ENCODE measurements around the gene TBC1D3B. TPM values are rescaled to one million over a fixed set of nuclear protein-coding genes. Genes with fewer than 3 reads are reported as not detected.
"Not testable (repeated sequence)": the region's sequence is repeated elsewhere in the genome, so short reads cannot be mapped to it uniquely, and the experiment has no call there.

TBC1D3B gene
- polyA plus RNA-seq, 5 donors = 11.0 to 23.4 (median 17.4) TPM

DNA sequence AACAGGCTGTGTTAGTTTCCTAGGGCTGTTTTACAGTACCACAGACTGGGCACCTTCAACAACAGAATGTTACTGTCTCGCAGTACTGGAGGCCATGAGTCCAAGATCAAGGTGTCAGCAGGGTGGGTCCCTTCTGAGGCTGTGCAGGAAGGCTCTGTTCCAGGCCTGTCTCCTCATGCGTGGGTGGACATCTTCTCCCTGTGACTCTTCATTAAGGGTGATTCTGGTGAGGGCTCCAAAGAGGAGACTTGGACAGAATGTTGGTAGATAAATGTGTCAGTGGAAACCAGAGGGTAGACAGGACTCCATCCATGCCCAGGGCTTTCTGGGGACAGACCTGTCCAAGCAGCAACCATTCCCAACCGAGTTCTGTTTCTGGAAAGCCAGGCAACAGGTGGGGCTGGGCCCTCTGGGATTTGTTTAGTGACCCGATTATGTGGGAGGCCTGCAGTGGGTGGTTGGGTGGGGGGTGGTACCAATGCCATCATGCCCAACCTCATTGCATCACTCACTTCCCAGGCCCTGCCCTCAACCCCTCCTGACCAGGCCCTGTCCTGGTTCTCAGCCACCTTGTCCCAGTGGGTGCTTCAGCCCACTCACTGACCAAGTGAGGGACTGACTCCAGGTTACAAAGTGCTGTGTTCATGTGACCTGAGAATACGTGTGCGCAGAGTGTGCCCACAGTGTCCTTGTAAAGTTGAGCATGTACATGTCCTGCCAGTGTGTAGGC lies 5.2 kb upstream of the TBC1D3B start:
- not testable (repeated sequence) for DNase-seq

DNA sequence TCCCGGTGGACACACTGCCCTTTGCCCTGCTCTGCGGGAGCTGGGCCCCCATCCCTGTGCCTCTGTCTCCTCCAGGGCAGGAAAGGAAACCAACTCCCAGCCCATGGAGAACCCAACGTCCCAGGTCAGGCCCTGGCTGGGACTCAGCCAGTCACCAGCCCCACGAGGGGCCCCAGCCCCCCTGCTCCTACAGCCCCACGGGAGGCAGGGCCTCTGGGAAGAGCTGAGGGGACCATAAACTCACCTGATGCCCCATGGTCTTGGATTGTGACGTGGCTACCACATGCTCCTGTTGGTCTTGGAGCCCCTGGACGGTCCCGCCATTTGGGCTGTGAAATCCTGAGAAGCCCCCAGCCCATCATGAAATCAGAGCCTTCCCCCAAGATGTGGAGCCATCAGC lies 7.6 kb downstream of the TBC1D3B start:
- not testable (repeated sequence) for DNase-seq

DNA sequence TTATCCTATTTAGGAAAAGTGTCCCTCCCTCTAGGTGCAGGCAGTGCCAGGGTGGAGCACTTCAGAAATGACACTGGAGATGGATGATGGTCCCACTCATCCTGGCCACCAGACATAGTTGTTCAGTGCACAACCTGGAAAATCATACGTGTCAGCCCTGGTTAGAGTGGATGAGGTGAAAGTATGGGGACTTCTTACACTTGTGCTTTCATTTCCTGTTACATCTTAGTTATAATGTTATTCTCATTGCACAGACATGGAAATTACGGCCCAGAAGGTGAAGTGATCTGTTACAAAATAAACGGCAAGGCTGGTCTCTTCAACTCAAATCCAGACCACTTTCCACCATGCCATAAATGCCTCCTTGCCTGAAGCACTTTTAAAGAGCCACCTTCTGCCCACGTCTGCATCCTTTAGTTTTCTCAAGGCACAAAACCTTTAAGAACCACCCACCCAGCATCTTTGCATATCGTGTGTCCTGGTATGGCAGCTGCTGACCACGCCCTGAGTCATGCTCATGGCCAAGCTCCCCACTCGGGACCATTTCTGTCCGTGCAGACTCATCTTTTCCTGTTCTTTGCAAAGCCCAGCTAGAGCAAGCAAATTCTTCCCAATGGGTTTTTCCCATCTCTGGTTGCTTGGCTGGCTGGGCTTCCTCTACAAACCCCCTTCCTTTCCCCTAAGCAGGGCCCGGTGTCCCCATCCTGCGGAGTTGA lies 22.4 kb downstream of the TBC1D3B start:
- DNase-seq = no peak

DNA sequence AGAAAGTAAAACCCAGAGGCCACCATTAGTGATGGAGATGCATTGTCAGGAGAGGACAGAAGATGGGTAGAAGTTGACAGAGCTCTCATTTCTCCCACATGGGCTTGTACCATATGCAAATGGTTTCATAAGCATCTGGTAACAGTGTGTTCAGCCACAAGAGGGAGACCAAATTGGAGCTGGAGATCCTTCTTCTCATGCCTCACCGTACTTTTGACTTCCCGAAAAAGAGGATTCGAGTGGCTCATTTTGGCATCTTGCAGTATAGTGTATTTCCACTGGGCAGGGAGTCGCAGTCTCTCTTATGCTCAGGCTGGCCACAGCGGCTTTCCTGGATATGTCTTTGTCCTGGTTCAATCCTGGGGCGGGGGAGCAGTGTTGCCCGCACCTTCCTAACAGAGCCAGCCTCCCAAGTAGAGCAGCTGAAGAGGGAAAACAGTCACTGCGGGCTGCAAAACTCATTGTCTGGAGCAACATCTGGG lies 23.8 kb downstream of the TBC1D3B start:
- DNase-seq = no peak

DNA sequence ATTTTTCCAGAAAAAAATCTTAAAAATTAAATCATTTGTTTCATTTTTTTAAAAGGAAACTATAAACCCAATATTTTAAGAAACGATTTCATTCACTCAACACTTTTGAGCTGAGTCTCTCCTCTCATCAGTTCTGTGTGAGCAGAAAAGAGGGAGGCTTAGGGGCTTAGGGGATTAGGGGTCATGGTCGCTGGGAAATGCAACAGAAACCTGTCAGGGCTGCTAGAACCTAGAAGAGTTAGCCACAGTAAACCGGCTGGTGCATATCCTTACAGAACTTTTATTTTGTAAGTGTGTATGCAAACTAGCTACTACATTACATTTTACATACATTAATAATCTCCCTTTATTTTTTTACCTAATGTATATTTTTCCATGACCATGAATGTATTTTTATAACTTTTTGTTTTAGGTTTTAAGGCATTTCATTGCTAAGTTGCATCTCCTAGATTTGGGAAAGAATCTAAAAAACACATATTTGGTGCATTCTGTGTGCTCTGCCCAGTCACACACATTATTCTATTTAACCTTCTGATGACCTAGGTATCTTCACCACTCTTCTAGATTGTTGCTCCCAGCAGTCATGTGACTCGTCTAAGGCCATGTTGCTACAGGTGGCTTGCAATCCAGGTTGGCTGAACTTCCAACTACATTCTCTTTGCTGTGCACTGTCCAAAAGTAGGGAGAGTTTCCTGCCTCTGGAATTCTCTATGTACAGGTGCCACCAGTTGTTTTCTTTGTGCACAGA lies 24.4 kb downstream of the TBC1D3B start:
- DNase-seq = no peak

DNA sequence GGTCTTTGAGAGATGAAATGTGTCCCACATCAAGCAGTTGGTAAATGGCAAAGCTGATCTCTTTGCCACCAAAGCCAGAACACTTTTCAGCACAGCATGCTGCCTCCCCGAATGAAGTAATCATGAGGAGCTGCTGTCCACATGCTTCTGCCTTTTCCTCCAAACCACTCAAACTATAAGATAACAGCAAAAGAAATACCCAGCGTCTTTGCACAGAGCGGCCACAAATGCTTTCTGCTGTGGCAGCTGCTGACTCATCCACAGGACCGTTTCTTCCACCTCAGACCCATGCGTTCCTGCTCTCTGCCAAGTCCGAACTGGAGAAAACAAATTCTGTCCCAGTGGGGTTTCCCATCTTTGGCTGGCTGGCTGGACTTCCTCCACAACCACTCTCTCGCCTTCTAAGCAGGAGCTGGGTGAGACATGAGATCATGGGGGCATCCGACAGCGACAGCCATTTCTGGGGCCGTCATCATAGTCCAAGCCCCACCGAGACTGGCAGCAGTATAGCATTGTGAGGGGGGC lies 27.1 kb downstream of the TBC1D3B start:
- DNase-seq = no peak

DNA sequence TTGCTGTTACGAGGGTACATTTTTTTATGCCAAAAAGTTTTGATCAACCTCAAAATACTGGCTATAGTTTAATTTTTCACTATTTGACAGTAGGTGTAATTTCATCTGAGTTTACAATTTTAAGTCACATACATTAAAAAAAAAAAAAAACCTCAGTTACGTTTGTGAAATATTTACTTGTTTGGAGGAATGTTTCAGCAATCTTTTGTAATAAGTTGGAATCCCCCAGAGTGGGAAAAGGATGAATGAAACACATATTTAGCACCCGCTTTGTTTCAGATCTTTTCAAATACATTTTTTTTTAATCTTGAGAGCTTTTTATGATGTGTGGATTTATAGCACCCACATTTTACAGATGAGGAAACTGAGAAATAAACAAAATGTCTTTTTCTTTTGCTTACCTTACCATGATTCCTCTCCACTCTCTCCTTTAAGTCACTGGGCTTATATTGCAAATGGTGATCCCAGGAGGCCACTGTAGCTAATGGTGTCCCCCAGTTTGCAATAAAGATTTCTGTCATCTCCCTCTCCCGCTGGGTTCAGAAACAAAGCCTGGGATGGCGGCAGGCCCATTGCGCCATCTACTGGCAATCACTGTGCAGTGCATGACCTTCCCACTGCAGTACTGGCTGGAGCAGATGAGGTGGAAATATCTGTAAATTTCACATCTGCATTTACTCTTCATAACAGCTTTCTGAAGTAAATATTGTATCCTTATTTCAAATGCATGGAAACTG lies 27.7 kb downstream of the TBC1D3B start:
- DNase-seq = peak; percentile 46 to 57

DNA sequence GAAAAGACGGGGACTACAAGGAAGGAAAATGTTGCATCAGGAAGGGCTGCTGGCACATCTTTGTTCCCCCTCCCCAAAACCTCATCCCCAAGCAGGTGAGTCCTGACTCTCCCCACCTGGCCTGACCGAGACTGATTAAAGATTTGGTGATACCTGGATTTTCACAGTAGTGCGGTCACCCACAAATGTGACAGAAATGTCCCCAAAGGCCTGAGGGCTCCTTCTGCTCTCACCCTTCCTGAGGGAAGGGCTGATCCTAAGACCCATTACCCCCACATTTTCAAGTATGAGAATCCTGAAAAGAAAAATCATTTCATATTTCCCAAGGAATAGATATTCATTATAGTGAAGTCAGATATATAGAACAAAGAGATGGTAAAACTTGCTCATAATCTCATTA lies 28.8 kb downstream of the TBC1D3B start:
- no peak for DNase-seq

DNA sequence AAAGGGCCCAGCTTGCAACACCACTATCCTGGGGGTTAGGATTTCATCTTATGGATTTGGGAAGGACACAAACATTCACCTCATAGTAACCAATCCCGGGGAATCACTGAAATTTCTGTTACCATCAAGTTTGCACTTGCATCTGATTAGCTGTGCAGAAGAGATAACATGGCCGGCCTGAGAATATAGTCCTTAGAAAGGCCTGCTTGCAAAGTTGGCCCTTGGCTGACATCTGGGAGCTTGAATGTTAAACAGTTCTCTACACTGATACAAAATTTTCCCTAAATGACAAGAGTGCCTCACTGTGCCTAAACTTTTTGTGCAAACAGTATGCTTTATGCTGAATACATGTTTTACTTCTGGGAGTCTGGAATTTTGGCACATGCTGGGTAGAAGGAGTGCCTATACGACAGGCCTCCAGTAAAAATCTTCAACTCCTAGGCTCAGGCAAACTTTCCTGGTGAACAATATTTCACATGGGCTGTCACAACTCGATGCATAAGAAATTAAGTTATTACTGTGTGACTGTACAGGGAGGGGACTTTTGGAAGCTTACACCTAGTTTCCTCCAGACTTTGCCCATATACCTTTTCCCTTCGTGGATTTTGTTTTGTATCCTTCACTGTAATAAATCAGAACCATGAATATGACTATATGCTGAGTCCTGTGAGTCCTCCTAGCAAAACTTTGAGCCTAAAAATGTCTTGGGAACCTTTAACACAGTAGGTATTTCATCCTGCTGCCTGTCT lies 31.3 kb downstream of the TBC1D3B start:
- DNase-seq = no peak

DNA sequence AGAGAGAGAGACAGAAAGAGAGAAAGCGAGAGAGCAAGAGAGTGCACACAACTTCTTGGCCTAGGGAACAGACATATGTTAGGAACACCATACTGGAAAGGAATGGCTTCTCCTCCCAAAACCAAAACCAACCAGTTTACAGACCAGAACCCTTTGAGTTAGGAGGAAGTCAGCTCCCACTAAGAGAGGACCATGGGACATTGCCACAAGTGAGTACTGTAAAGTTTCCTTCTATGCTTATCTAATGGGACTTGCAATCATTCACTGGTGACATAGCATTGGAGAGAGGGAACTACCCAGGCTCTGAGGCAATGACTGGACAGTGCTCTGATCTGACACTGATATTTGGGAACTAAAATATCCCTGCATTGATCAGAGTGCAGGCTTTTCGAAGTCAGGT lies 32.4 kb downstream of the TBC1D3B start:
- DNase-seq = no peak

DNA sequence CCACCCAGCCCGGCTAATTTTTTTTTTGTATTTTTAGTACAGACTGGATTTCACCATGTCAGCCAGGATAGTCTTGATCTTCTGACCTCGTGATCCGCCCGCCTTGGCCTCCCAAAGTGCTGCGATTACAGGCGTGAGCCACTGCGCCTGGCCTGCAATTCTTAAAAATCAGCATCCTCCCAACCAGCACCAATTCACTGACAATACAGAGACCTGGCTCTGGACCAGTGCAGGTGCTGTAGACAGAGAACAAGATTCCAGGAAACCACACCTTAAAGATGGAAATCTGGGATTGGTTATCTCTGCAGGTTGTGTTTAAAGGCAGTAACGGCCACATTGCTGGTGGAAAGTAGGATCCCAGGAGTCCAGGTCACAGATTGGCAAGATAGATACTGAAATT lies 33.6 kb downstream of the TBC1D3B start:
- DNase-seq = no peak

DNA sequence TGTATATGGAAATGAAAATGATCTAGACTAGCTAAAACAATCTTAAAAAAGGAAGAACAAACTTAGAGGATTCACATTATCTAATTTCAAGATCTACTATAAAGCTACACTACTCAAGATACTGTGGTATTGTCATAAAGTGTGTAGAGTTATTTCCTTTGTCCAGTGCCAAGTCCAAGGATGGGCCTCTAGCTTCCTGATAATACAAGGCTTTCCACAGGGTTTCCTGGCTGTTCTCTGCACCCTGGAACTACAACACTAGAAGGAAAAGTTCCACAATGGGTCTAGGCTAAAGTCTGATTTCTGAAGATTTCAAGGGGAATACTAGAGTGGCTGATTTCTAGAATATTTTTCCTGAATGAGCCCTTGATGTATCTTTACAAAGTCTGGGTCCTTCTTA lies 34.2 kb downstream of the TBC1D3B start:
- no peak for DNase-seq

DNA sequence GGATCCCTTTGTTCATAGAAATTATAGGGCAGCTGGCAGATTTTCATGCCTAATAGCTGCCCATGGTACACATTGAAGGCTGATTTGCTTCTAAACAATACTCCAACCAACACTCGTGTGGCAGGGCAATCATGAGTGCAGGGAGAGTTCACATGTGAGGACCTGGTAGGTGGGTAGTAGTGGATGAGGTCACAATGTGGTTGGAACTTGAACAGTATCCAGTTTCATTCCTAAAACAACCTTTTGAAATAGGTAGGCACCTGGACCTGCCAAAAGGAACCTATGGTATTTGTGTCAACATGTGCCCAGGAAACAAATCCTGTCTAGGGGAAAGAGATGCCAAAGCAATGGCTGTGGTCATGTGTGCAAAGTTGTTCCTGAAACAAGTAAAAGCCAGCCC lies 40.0 kb downstream of the TBC1D3B start:
- DNase-seq = no peak

DNA sequence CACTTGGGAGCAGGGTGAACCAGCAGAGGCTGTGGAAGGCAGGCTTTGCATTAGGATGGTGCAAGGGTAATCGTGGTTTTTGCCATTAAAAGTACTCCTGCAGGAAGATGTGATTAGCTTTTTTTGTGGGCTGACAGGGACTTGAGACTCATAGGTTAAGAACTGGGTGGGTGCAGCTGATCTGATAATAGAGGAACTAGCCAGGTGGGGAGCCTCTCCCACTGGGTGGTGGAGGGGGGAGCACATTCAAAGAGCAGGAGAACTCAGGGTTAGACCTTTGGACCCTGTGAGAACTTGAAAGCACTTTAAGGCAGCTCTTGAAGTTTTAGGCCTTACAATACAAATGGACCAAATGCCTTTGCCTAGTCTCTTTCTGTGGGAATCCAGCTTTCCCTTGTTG lies 40.4 kb downstream of the TBC1D3B start:
- DNase-seq = no peak

DNA sequence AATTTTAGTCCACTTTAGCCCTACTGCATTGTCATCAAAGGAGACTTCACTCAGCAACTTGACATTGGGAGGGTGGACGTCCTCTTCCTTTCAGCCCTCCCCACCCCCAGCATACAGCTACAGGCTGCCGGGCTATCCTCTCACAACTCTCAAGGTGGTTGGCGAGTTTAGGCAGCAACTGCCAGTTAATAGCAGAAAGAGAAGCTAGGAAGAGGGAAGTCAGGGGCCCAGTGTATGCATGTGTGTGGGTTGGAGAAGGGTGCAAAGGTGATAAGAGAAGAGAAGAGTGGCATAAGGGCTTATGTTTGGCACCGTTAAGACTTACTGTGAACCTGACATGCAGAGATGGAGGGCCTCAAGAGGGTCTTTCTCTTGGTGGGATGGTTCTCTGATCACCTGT lies 41.0 kb downstream of the TBC1D3B start:
- DNase-seq = no peak

DNA sequence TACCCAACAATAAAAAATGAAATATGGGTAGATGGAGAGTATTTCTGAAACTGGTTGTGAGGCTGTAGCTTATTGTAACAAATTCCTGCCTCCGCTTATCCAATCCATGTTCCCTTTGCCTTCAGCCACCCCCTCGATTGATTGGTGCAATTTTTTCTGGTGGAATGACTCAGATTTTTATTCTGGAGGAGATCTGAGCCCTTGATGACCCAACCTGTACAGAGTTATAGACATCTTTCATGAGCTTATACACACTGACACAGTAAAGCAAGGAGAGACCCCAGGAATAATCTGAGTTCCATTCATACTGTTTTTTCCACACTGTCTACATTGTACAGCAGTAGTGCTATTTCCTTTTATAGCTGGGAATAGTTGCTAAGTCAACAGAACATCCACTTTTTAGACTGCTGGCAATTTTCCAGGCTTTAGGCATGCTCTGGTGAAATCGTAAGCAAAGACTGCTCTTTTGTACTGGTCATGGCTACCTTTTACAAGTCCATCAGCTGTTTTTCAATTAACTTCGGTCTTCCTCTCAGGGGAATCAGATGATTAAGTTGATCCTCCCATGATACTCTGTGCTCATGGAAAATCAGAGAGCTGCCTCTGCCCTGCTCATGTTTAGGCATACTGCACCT lies 42.7 kb downstream of the TBC1D3B start:
- DNase-seq = peak; percentile 54 to 72

DNA sequence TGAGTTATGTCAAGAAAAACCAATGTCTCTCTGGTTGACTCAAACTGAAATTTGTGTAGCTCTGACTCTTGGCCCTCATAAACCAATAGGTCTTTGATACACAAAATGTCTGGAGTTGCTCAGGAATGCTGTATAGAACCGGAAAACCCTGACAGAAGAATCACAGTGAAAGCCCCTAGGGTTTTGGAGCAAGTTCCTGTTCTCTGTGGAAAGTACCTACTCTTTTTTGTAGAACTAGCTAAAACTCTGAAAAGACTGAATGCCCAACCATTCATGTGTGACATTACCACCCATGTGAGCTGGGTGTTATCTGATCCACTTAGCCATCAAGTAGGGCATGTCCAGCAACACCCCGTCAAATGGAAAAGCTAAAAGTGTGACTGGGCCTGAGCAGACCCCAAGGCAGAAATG lies 44.0 kb downstream of the TBC1D3B start:
- no peak for DNase-seq

DNA sequence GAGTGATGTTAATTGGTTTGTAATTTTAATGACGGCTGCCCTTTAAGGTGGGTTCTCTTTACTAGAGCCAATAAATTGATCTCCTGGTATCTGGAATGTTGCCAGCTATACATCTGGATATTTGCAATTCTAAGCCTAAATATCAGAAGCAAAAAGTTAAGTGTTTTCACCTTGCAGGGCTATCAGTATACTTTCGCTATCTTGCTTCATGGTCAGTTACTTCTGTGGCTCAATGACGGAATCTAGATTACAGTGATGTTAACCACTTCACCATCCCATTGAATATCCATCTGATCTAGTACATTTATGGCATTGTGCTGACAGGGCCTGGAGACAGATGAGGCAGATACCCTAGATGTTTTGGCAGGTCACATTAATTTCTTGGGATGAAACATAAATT lies 44.5 kb downstream of the TBC1D3B start:
- no peak for DNase-seq

DNA sequence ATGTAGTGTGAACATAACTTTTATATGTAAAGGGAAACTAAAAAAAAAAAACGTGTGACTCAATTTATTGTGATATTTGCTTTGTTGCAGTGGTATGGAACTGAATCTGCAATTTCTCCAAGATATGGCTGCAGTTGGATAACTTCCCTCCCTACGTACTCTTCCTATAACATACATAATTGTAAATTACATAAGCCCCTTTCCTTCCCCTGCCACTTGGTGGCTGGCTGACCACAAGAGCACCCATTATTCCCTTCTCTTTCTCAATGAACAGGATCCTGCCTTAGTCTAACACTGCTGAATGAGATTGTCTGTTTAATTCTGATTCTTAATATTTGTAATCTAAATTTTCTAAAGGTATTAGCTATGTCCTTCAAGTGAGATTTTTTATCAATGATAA lies 45.0 kb downstream of the TBC1D3B start:
- no peak for DNase-seq

DNA sequence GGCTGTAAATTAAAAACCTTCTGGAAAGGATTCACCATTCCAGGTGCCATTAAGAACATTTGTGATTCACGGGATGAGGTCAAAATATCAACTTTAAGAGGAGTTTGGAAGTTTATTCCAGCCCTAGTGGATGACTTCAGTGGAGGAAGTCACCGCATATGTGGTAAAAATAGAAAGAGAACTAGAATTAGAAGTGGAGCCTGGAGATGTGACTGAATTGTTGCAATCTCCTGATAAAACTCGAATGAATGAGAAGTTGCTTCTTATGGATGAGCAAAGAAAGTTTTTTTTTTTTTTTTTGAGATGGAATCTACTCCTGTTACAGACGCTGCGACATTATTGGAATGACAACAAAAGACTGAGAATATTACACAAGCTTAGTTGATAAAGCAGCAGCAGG lies 46.1 kb downstream of the TBC1D3B start:
- DNase-seq = no peak

Measured in right lung (tissue), 5 donors.